Activated naive CD4-positive, alpha-beta T cell treated with anti-CD3 and anti-CD28 coated beads, Interleukin-2, amount 50 U/mL, for 72 hours (primary cell): ENCODE measurements around the gene SSTR3. TPM values are rescaled to one million over a fixed set of nuclear protein-coding genes. Genes with fewer than 3 reads are reported as not detected.
"Not testable (repeated sequence)": the region's sequence is repeated elsewhere in the genome, so short reads cannot be mapped to it uniquely, and the experiment has no call there.

Source experiments
- ATAC-seq, 2 donors: fragments of 150-1000 bp; cut with Tn5 transposase; 2 replicates each; pipeline ENCODE4 v1.10.0; 2021; ENCODE audit warnings: mild to moderate bottlenecking in 2 of 2, moderate library complexity in 2 of 2
- DNase-seq, 2 donors: peaks; one replicate each; pipeline ENCODE4 v3.0.0; 2021 to 2022; ENCODE audit warnings: low spot score in 2 of 2
- H3K27ac Mint-ChIP-seq, 2 donors: one replicate each; pipeline ENCODE4 v1.8.0; 2022; ENCODE audit warnings: mild to moderate bottlenecking in 2 of 2, mixed read lengths in 2 of 2
- H3K36me3 Mint-ChIP-seq, 2 donors: one replicate each; pipeline ENCODE4 v1.8.0; 2022; ENCODE audit warnings: mixed read lengths in 2 of 2
- H3K9me3 Mint-ChIP-seq, 2 donors: one replicate each; pipeline ENCODE4 v1.8.0; 2022; ENCODE audit warnings: mixed read lengths in 2 of 2
- total RNA-seq, 2 donors: library from RNA; stranded (reverse); gene quantifications; one replicate each; pipeline ENCODE4 v1.2.3, GENCODE V29; 2022

Gene SSTR3
- total RNA-seq: 10 to 100 TPM in 1 of 2 donors, 1 to 10 TPM in 1; 5.2 to 28.1 TPM

- peaks cover 0 to 18% of the 10 kb centered on the region in 2 donors for H3K36me3 Mint-ChIP-seq
- H3K9me3 Mint-ChIP-seq: no peaks in the 10 kb centered on the region
- DNase-seq (no peak), ATAC-seq (peak in 1 of 2 donors; percentile 34)
- H3K27ac Mint-ChIP-seq: peak within 1 kb of the TSS; percentile 78 to 88
These were observed at the start of gene SSTR3 for GRCh38 chr22:37212174-37212906. Gene SSTR3, minus strand, starts transcription at chr22:37212477. Its CDS starts 4,674 bp downstream, at chr22:37207803.

- Mint-ChIP-seq H3K36me3 (peaks cover 0 to 9% of the 10 kb centered on the region in 2 donors), H3K27ac (no peak overlapping the region), H3K9me3 (peaks cover 0 to 4% of the 10 kb centered on the region in 2 donors)
- peak in 1 of 2 donors; percentile 66 for DNase-seq
- peak; percentile 79 to 85 for ATAC-seq
These were observed 48.6 kb upstream of the SSTR3 start for GRCh38 chr22:37260901-37261336.

- peaks cover 0 to 9% of the 10 kb centered on the region in 2 donors for H3K36me3 Mint-ChIP-seq
- H3K27ac Mint-ChIP-seq: no peak overlapping the region
- no peak for DNase-seq
- H3K9me3 Mint-ChIP-seq: peaks cover 0 to 4% of the 10 kb centered on the region in 2 donors
- ATAC-seq: peak in 1 of 2 donors; percentile 17
These were observed 48.0 kb upstream of the SSTR3 start for GRCh38 chr22:37260155-37260795.

GRCh38 chr22:37259540-37260029, 47.3 kb upstream of the SSTR3 start:
- no peak for DNase-seq

GRCh38 chr22:37258753-37259401, 46.6 kb upstream of the SSTR3 start:
- Mint-ChIP-seq H3K9me3 (no peaks in the 10 kb centered on the region), H3K36me3 (no peaks in the 10 kb centered on the region), H3K27ac (peak overlapping the region in 1 of 2 donors; percentile 86)
- ATAC-seq: no peak
- no peak for DNase-seq

More at GRCh38 chr22:37259540-37260029, 47.3 kb upstream of the SSTR3 start:
- Mint-ChIP-seq H3K27ac (peak overlapping the region in 1 of 2 donors; percentile 69), H3K36me3 (peaks cover 0 to 4% of the 10 kb centered on the region in 2 donors), H3K9me3 (peaks cover 0 to 3% of the 10 kb centered on the region in 2 donors)
- peak; percentile 30 to 32 for ATAC-seq

- no peak overlapping the region for H3K27ac Mint-ChIP-seq
- DNase-seq: no peak
- H3K36me3 Mint-ChIP-seq: no peaks in the 10 kb centered on the region
- no peaks in the 10 kb centered on the region for H3K9me3 Mint-ChIP-seq
- no peak for ATAC-seq
These were observed 45.9 kb upstream of the SSTR3 start for GRCh38 chr22:37258005-37258752.

- DNase-seq: no peak
- no peak for ATAC-seq
- no peaks in the 10 kb centered on the region for H3K36me3 Mint-ChIP-seq
- H3K9me3 Mint-ChIP-seq: no peaks in the 10 kb centered on the region
- H3K27ac Mint-ChIP-seq: peak overlapping the region; percentile 9 to 83
These were observed 43.9 kb upstream of the SSTR3 start for GRCh38 chr22:37256075-37256726.

- peak overlapping the region; percentile 83 to 84 for H3K27ac Mint-ChIP-seq
These were observed 43.3 kb upstream of the SSTR3 start for GRCh38 chr22:37255558-37256006.

GRCh38 chr22:37254867-37255233, 42.6 kb upstream of the SSTR3 start:
- DNase-seq (no peak), ATAC-seq (peak; percentile 48 to 66)
- H3K36me3 Mint-ChIP-seq: no peaks in the 10 kb centered on the region
- H3K27ac Mint-ChIP-seq: peak overlapping the region in 1 of 2 donors; percentile 83
- H3K9me3 Mint-ChIP-seq: no peaks in the 10 kb centered on the region

More at GRCh38 chr22:37255558-37256006, 43.3 kb upstream of the SSTR3 start:
- ATAC-seq (no peak), DNase-seq (no peak)
- H3K9me3 Mint-ChIP-seq: no peaks in the 10 kb centered on the region
- no peaks in the 10 kb centered on the region for H3K36me3 Mint-ChIP-seq

- H3K36me3 Mint-ChIP-seq: no peaks in the 10 kb centered on the region
- no peak for ATAC-seq
- no peak overlapping the region for H3K27ac Mint-ChIP-seq
- H3K9me3 Mint-ChIP-seq: no peaks in the 10 kb centered on the region
- DNase-seq: no peak
These were observed 42.1 kb upstream of the SSTR3 start for GRCh38 chr22:37254209-37254866.

- Mint-ChIP-seq H3K9me3 (no peaks in the 10 kb centered on the region), H3K27ac (no peak overlapping the region), H3K36me3 (no peaks in the 10 kb centered on the region)
- no peak for ATAC-seq
- DNase-seq: no peak
These were observed 40.9 kb upstream of the SSTR3 start for GRCh38 chr22:37253126-37253660.

- H3K36me3 Mint-ChIP-seq, DNase-seq, H3K9me3 Mint-ChIP-seq, ATAC-seq, H3K27ac Mint-ChIP-seq: not testable (repeated sequence)
These were observed 39.6 kb upstream of the SSTR3 start for GRCh38 chr22:37251836-37252235.

GRCh38 chr22:37249986-37250385, 37.7 kb upstream of the SSTR3 start:
- no peaks in the 10 kb centered on the region for H3K36me3 Mint-ChIP-seq
- H3K27ac Mint-ChIP-seq: no peak overlapping the region
- no peaks in the 10 kb centered on the region for H3K9me3 Mint-ChIP-seq
- DNase-seq (no peak), ATAC-seq (no peak)

- Mint-ChIP-seq H3K9me3 (no peaks in the 10 kb centered on the region), H3K27ac (peak overlapping the region in 1 of 2 donors; percentile 46)
- DNase-seq: no peak
These were observed 36.0 kb upstream of the SSTR3 start for GRCh38 chr22:37248251-37248650.

GRCh38 chr22:37245740-37246139, 33.5 kb upstream of the SSTR3 start:
- DNase-seq: no peak
- peaks cover 29% of the 10 kb centered on the region in 2 donors for H3K36me3 Mint-ChIP-seq
- H3K9me3 Mint-ChIP-seq: no peaks in the 10 kb centered on the region
- H3K27ac Mint-ChIP-seq: no peak overlapping the region
- ATAC-seq: no peak

More at GRCh38 chr22:37248251-37248650, 36.0 kb upstream of the SSTR3 start:
- peak in 1 of 2 donors; percentile 2 for ATAC-seq
- H3K36me3 Mint-ChIP-seq: peaks cover 6% of the 10 kb centered on the region in 2 donors
